GM12878 (cell line): ENCODE measurements around the gene HPGD. TPM values are rescaled to one million over a fixed set of nuclear protein-coding genes. Genes with fewer than 3 reads are reported as not detected.
A peak's percentile ranks its signal among the peaks of the same experiment; 100 is the strongest.

Source experiments
- ATAC-seq: fragments of 200-7000 bp; cut with Tn5 transposase; 3 replicates; pipeline ENCODE4 v1.9.1; 2020; ENCODE audit warnings: mild to moderate bottlenecking, moderate library complexity
- BruUV-seq: library from RNA; stranded (reverse); fragments of 400-500 nt; replicated peaks from 2 replicates; lab custom pipeline; 2021; lab: Mats Ljungman, UMichigan
- CTCF ChIA-PET: fragments of 300-600 bp; sonication (Branson Sonifier 250); formaldehyde crosslinking; extraction: SDS; loops from one replicate; lab custom pipeline; 2021; ENCODE audit warnings: inconsistent platforms; lab: Yijun Ruan, JAX
- POLR2A ChIA-PET: fragments of 350-600 bp; formaldehyde crosslinking; extraction: SDS; loops from one replicate; lab custom pipeline; 2021; ENCODE audit warnings: inconsistent platforms; lab: Charles Lee
- RAD21 ChIA-PET: fragments of 300-600 bp; sonication (Branson Sonifier 250); formaldehyde crosslinking; loops from one replicate; lab custom pipeline; 2023; ENCODE audit warnings: antibody characterized with exemption; ENCODE audit not compliant: unreplicated experiment; lab: Charles Lee
- SMC1A ChIA-PET: fragments of 300-600 bp; sonication (Branson Sonifier 250); formaldehyde crosslinking; loops from one replicate; lab custom pipeline; 2023; ENCODE audit not compliant: unreplicated experiment, uncharacterized antibody; lab: Charles Lee
- DNase-seq: peaks from one replicate; pipeline ENCODE4 v3.0.0-alpha.2; 2011; ENCODE audit warnings: low read depth, low spot score
- FAIRE-seq: peaks from 3 replicates; lab custom pipeline; 2011; peaks lifted over from hg19 to GRCh38; lab: Jason Lieb, UNC
- H2AFZ ChIP-seq: 2 replicates; pipeline ENCODE4 v1.6.0; 2011; ENCODE audit warnings: low read depth, low read length, control low read depth; ENCODE audit not compliant: control insufficient read depth
- H3K27ac ChIP-seq: 2 replicates; pipeline ENCODE4 v1.5.1; 2011; ENCODE audit warnings: control low read depth; ENCODE audit not compliant: control insufficient read depth, insufficient read depth
- H3K27me3 ChIP-seq, 2 experiments: replicated peaks in 1 of 2; 2 replicates each; pipeline versions ENCODE4 v1.6.0 to v1.6.1; 2011; ENCODE audit warnings: low read length in 1 of 2; ENCODE audit not compliant: control insufficient read depth in 2 of 2, insufficient read depth in 2 of 2
- H3K36me3 ChIP-seq, 2 experiments: 2 replicates each; pipeline ENCODE4 v1.5.1; 2011; ENCODE audit warnings: low read length in 1 of 2; ENCODE audit not compliant: control insufficient read depth in 2 of 2, insufficient read depth in 2 of 2
- H3K4me1 ChIP-seq: 2 replicates; pipeline ENCODE4 v1.6.1; 2011; ENCODE audit warnings: mild to moderate bottlenecking, low read length, moderate library complexity, mixed read lengths; ENCODE audit not compliant: control insufficient read depth, insufficient read depth
- H3K4me2 ChIP-seq: 2 replicates; pipeline ENCODE4 v1.6.0; 2011; ENCODE audit warnings: control low read depth; ENCODE audit not compliant: control insufficient read depth, insufficient read depth
- H3K4me3 ChIP-seq: fragments of 200-600 bp; sonication (generic); 2 replicates; pipeline ENCODE4 v1.5.1; 2016
- H3K79me2 ChIP-seq: 2 replicates; pipeline ENCODE4 v1.6.0; 2011; ENCODE audit warnings: low read length; ENCODE audit not compliant: control insufficient read depth, insufficient read depth
- H3K9ac ChIP-seq: 2 replicates; pipeline ENCODE4 v1.8.0; 2011; ENCODE audit warnings: low read length, control low read depth, mixed read lengths; ENCODE audit not compliant: control insufficient read depth, insufficient read depth
- H3K9me3 ChIP-seq: replicated peaks from 3 replicates; pipeline ENCODE4 v1.5.1; 2011; ENCODE audit warnings: mild to moderate bottlenecking, low read length; ENCODE audit not compliant: control insufficient read depth, insufficient read depth
- H4K20me1 ChIP-seq: 2 replicates; pipeline ENCODE4 v1.6.0; 2011; ENCODE audit not compliant: control insufficient read depth, insufficient read depth
- BRCA1 ChIP-seq: IDR thresholded peaks from 2 replicates; pipeline ENCODE4 v1.6.1; 2011; ENCODE audit warnings: low read depth, low read length, improper control_type of control experiment
- CEBPZ ChIP-seq: fragments of 150-350 bp; IDR thresholded peaks from 2 replicates; pipeline ENCODE4 v1.6.1; 2016; ENCODE audit warnings: low read depth, low read length
- GATAD2B ChIP-seq: fragments of 450-650 bp; conservative IDR thresholded peaks from 2 replicates; pipeline ENCODE4 v1.6.1; 2017; ENCODE audit warnings: low read depth, mild to moderate bottlenecking, moderate library complexity
- KDM1A ChIP-seq: fragments of 200-600 bp; sonication (generic); IDR thresholded peaks from 2 replicates; pipeline ENCODE4 v1.6.1; 2016; ENCODE audit warnings: borderline replicate concordance
- NR2F1 ChIP-seq: fragments of 450-650 bp; conservative IDR thresholded peaks from 2 replicates; pipeline ENCODE4 v1.6.1; 2017; ENCODE audit warnings: mild to moderate bottlenecking
- YY1 ChIP-seq: IDR thresholded peaks from 2 replicates; pipeline ENCODE4 v1.6.1; 2011; ENCODE audit warnings: low read depth, mild to moderate bottlenecking, low read length
- ZNF217 ChIP-seq: fragments of 450-650 bp; IDR thresholded peaks from 2 replicates; pipeline ENCODE4 v1.6.1; 2017; ENCODE audit warnings: antibody characterized with exemption, mild to moderate bottlenecking
- ZNF384 ChIP-seq: IDR thresholded peaks from 2 replicates; pipeline ENCODE4 v1.6.1; 2012; ENCODE audit warnings: low read depth, mild to moderate bottlenecking, low read length, improper control_type of control experiment, borderline replicate concordance
- ZZZ3 ChIP-seq: IDR thresholded peaks from 2 replicates; pipeline ENCODE4 v1.6.1; 2011; ENCODE audit warnings: low read depth; ENCODE audit not compliant: control insufficient read depth, insufficient read length
- WGBS: methylation state at CpG from one replicate; pipeline ENCODE4 v1.1.6; 2016; ENCODE audit warnings: low lambda C conversion rate; ENCODE audit not compliant: insufficient replicate concordance, insufficient coverage; ENCODE audit errors: missing lambda C conversion rate; 5-methylcytosine and 5-hydroxymethylcytosine counted together
- in situ Hi-C: fragments of 300-500 bp; cut with MboI; formaldehyde crosslinking; loops from 9 replicates; pipeline ENCODE4 v1.14.3; 2018; ENCODE audit warnings: mixed read lengths
- intact Hi-C: fragments of 100-400 bp; cut with micrococcal nuclease; formaldehyde crosslinking; loops from one replicate; pipeline ENCODE4 v1.14.2; 2022; ENCODE audit not compliant: unreplicated experiment
- polyA plus RNA-seq, 11 experiments: library from polyadenylated mRNA; depleted of rRNA in 4 of 11; unstranded in 6 of 11; stranded (reverse) in 5 of 11; fragments of >200 nt; fragmentation: Nextera tagmentation in 4 of 11; fragmentation: Illumina TruSeq in 1 of 11; extraction: Ambion mirVana in 4 of 11; extraction: Trizol in 1 of 11; gene quantifications; 1 replicate in 1 of 11; 2 replicates in 10 of 11; pipeline versions ENCODE4 v1.2.1 to v1.2.3, GENCODE V29; 2011 to 2016; ENCODE audit warnings: inconsistent platforms in 2 of 11, missing spikeins in 2 of 11, low read depth in 1 of 11
- total RNA-seq, 4 experiments: library from RNA; depleted of rRNA in 3 of 4; stranded (reverse); fragments of >200 nt in 3 of 4; fragmentation: Illumina TruSeq in 1 of 4; extraction: Trizol in 1 of 4; gene quantifications; 2 replicates each; pipeline versions ENCODE4 v1.2.1 to v1.2.3, GENCODE V29; 2013 to 2021

The HPGD gene
- total and polyA plus RNA-seq, 10 of the 15 experiments (the other 5 are each of a cell fraction or from before 2014, with no cell fraction given), result 0.07 to 0.41 (median 0.24) TPM; not detected in 7

GRCh38 chr4:174538123-174538875 lies 16.0 kb upstream of the HPGD start (continued):
- TF ChIP-seq CEBPZ (no peak), ZNF217 (no peak; the same call in 1 of the 2 replicates), ZZZ3 (no peak), BRCA1 (no peak), NR2F1 (peak; percentile 87), GATAD2B (peak; percentile 34; the same call in 1 of the 2 replicates), KDM1A (no peak)

GRCh38 chr4:174537634-174538033 lies 15.3 kb upstream of the HPGD start:
- in situ Hi-C loops, result no loop called here
- H3K4me2 ChIP-seq, result peak overlapping the region; percentile 7; the same call in 1 of the 2 replicates
- H3K4me3 ChIP-seq, result no peak overlapping the region
- no peaks in the 10 kb centered on the region for H3K27me3 ChIP-seq
- ATAC-seq, result peak; percentile 67
- peaks cover 10% of the 10 kb centered on the region for H3K4me1 ChIP-seq
- intact Hi-C loops, result loop anchor here (1.0 kb wide), 1 partner anchor 54 kb away; no protein-coding TSS in a partner anchor
- 0% methylated on average over 3 of the region's 3 CpGs for WGBS
- no peaks in the 10 kb centered on the region for H3K9me3 ChIP-seq
- POLR2A ChIA-PET, result no interaction called here
- H3K79me2 ChIP-seq, result no peaks in the 10 kb centered on the region
- DNase-seq, result no peak
- 0 out of 2 replicates have a peak, but pooled peaks have one; percentile 45 for TF ChIP-seq ZNF384
- TF ChIP-seq YY1, result no peak
- TF ChIP-seq, all 136 proteins: peak for 1
- RAD21 ChIA-PET, result no interaction called here
- H3K27ac ChIP-seq, result no peak overlapping the region
- no peaks in the 10 kb centered on the region for H3K36me3 ChIP-seq
- H2AFZ ChIP-seq, result no peak overlapping the region
- FAIRE-seq, result no peak
- CTCF ChIA-PET, result no interaction called here
- SMC1A ChIA-PET, result no interaction called here
- H4K20me1 ChIP-seq, result no peaks in the 10 kb centered on the region
- BruUV-seq, result no TSS peak
- no peak overlapping the region for H3K9ac ChIP-seq
